HTR-8/SVneo (cell line): ENCODE data around the gene CAPN1.
"Not testable (repeated sequence)": the region's sequence is repeated elsewhere in the genome, so short reads cannot be mapped to it uniquely, and the experiment has no call there.

Source experiments
- DNase-seq: peaks from one replicate; pipeline ENCODE4 v3.0.0; 2011; ENCODE audit warnings: low spot score, mixed read lengths; ENCODE audit not compliant: insufficient read length
- FAIRE-seq: peaks from 2 replicates; lab custom pipeline; 2011; peaks lifted over from hg19 to GRCh38; lab: Jason Lieb, UNC

The CAPN1 gene

GRCh38 chr11:65181569-65182257, at the start of gene CAPN1:
Gene CAPN1, plus strand, starts transcription at chr11:65181928. Its CDS starts 774 bp downstream, at chr11:65182702.
- DNase-seq (peak; percentile 74), FAIRE-seq (no peak)

GRCh38 chr11:65132238-65132987, 49.3 kb upstream of the CAPN1 start:
- no peak for FAIRE-seq

GRCh38 chr11:65132988-65133700, 48.6 kb upstream of the CAPN1 start:
- DNase-seq, result no peak
- FAIRE-seq, result no peak

More at GRCh38 chr11:65132238-65132987, 49.3 kb upstream of the CAPN1 start:
- DNase-seq, result no peak

GRCh38 chr11:65133724-65134123, 48.0 kb upstream of the CAPN1 start:
- FAIRE-seq (no peak), DNase-seq (no peak)

GRCh38 chr11:65134240-65134951, 47.3 kb upstream of the CAPN1 start, which contains the start of gene SYVN1:
Gene SYVN1, minus strand, starts transcription at chr11:65134519. Its CDS starts 918 bp downstream, at chr11:65133601.
- FAIRE-seq (peak; percentile 33), DNase-seq (peak; percentile 91)

GRCh38 chr11:65134952-65135632, 46.6 kb upstream of the CAPN1 start:
- FAIRE-seq, result peak; percentile 83
- DNase-seq, result peak; percentile 97

GRCh38 chr11:65135633-65136145, 46.0 kb upstream of the CAPN1 start:
- DNase-seq (no peak), FAIRE-seq (no peak)

- DNase-seq, result no peak
- no peak for FAIRE-seq
Observed at GRCh38 chr11:65136515-65137096, 45.1 kb upstream of the CAPN1 start.

GRCh38 chr11:65141896-65142494, 39.7 kb upstream of the CAPN1 start:
- FAIRE-seq (no peak), DNase-seq (no peak)

GRCh38 chr11:65147352-65148075, 34.2 kb upstream of the CAPN1 start:
- no peak for DNase-seq
- no peak for FAIRE-seq

- FAIRE-seq (no peak), DNase-seq (no peak)
Observed at GRCh38 chr11:65148657-65149056, 33.1 kb upstream of the CAPN1 start.

- FAIRE-seq, DNase-seq: not testable (repeated sequence)
Observed at GRCh38 chr11:65150131-65150508, 31.6 kb upstream of the CAPN1 start.

GRCh38 chr11:65150509-65151299, 31.0 kb upstream of the CAPN1 start:
- DNase-seq (peak; percentile 77), FAIRE-seq (no peak)

- DNase-seq (no peak), FAIRE-seq (no peak)
Observed at GRCh38 chr11:65151331-65151899, 30.3 kb upstream of the CAPN1 start.

GRCh38 chr11:65152122-65152521, 29.6 kb upstream of the CAPN1 start:
- FAIRE-seq (no peak), DNase-seq (no peak)

- DNase-seq (no peak), FAIRE-seq (no peak)
Observed at GRCh38 chr11:65156256-65156655, 25.5 kb upstream of the CAPN1 start.

- DNase-seq, result no peak
- no peak for FAIRE-seq
Observed at GRCh38 chr11:65156926-65157325, 24.8 kb upstream of the CAPN1 start.
